Measurements from ENCODE around the gene STARD3NL.

- no peak for TF ChIP-seq YY1 (IDR thresholded peaks at IDR 0.05; ENCODE audit: insufficient read depth, insufficient read length)
- TF ChIP-seq SUZ12 (IDR thresholded peaks at IDR 0.05; ENCODE audit: extremely low read depth, insufficient read depth, insufficient read length): no peak
Observed at GRCh38 chr7:38211940-38212339, 33.9 kb downstream of the STARD3NL start.
